GM15510 (cell line): ENCODE measurements around the gene VASH1.

ENCODE experiments used
- POLR2A ChIP-seq: IDR thresholded peaks from 3 replicates; pipeline ENCODE4 v1.6.1; 2011; ENCODE audit warnings: borderline replicate concordance; ENCODE audit not compliant: insufficient read length; ENCODE audit errors: extremely low read depth

VASH1 gene

DNA sequence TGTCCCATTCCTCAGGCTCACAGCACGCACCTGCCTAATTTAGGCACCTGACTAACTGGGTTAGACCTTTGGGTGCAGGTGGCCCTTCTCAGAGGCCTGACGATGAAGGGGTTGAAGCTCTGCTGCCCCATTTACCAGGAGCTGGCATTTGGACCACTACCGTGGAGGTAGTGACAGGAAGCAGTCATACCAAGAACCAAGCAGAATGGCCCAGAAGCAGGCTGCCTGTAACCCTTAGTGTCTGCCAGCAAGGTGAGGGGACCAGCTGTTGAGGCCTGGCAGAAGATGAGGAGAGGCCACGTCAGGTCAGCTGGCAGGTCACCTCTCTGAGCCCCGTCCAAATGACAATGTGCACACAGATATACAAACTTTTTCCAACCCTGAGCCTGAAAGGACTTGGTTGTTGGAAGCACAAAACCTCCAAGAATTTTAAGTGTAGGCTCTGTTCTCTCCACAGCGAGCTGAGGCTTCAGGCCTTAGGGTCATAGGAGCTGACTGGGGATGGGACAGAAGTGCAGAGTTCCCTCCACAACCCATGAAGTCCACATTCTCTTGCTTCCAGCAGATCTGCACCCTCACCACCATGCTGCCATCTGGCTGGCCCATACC lies 23.1 kb downstream of the VASH1 start:
- TF ChIP-seq POLR2A = no peak

DNA sequence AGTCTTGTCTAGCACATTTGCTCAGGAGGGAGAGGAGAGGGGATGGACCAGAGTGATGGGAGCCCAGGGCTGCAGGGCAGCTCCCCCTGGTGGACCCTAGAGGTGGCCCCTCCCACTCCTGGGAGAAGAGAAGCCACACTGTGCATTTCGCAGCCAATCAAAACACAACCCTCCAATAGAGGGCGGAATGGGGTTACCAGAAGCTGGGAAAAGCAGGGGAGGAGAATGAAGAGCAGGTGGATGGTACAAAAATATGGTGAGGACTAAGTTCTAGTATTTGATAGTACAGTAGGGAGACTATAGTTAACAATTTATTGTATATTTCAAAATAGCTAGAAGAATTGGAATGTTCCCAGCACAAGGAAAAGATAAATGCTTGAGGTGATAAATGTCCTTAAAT lies 23.6 kb downstream of the VASH1 start:
- TF ChIP-seq POLR2A = no peak

- no peak for TF ChIP-seq POLR2A
Observed at GRCh38 chr14:76786601-76787000, 25.3 kb downstream of the VASH1 start.

GRCh38 chr14:76792422-76792821 lies 31.2 kb downstream of the VASH1 start:
- no peak for TF ChIP-seq POLR2A

- TF ChIP-seq POLR2A = no peak
Observed at GRCh38 chr14:76793324-76793723, 32.1 kb downstream of the VASH1 start.

GRCh38 chr14:76793956-76794355 lies 32.7 kb downstream of the VASH1 start:
- no peak for TF ChIP-seq POLR2A

DNA sequence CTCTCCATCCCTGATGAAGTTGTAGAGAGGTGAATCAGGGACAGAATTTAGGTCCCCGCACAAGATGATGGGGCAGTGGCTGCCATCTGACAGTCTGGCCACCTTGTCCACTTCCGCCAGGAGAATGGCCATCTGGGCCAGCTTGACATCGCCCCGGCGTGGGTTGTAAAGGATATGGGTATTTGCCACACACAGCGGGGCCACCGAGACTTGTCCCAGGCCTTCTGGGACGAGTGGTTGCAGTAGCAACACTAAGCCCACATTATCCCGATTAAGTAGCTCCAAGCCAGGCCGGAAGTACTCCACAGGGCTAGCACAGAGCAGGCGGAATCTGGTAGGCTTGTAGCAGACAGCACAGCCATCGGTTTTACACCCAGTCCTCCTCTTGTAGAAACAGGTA lies 45.2 kb downstream of the VASH1 start:
- TF ChIP-seq POLR2A = no peak

- TF ChIP-seq POLR2A = no peak
Observed at GRCh38 chr14:76808011-76808410, 46.7 kb downstream of the VASH1 start.

- TF ChIP-seq POLR2A = no peak
Observed at GRCh38 chr14:76808990-76809389, 47.7 kb downstream of the VASH1 start.

GRCh38 chr14:76810525-76810924 lies 49.3 kb downstream of the VASH1 start:
- no peak for TF ChIP-seq POLR2A

DNA sequence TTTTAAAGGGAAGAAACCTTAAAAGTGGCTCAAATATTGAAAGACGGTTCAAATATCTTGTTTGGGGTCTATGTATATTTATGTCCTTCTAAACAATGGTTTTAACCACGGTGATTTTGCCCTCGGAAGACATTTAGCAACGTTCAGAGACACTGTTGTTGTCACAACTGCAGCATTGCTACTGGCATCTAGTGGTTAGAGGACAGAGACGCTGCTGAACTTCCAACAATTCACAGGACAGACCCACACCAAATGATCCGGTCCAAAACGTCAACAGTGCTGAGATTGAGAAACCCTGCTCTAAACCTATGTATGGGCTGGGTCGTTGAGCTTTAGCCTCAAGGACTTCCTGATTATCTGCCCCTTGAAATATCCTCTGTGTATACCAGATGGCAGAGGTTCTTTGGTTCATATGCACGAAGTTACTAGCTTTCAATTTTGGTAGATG lies 49.7 kb downstream of the VASH1 start:
- TF ChIP-seq POLR2A = no peak

DNA sequence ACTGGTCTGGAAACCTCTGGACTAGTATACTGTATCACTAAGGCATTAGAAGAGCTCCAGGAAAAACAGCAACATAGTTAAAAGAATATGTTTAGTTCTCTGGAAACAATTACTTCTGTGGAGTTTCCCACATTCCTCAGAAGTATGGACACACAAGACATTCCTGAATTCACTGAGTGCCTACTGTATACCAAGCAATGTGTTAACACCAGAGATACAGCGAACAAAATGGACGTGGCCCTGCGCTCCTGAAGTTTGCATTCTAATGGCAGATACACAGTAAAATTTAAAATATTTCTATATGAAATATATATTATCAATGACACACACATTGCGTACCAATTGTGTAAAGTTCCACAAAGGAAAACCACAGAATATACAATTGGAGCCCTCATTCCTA lies 50.3 kb downstream of the VASH1 start:
- no peak for TF ChIP-seq POLR2A

- TF ChIP-seq POLR2A = no peak
Observed at GRCh38 chr14:76812093-76812421, 50.8 kb downstream of the VASH1 start.

GRCh38 chr14:76812422-76813383 lies 51.4 kb downstream of the VASH1 start, which contains the start of gene ANGEL1:
ANGEL1 (minus strand) TSS chr14:76812882; CDS start chr14:76812827, 55 bp downstream.
- TF ChIP-seq POLR2A = peak; percentile 92

- no peak for TF ChIP-seq POLR2A
Observed at GRCh38 chr14:76814726-76815645, 53.7 kb downstream of the VASH1 start.
